GM12891 (cell line): ENCODE measurements around the gene CHRM5.

Experiments
- POLR2A ChIP-seq: IDR thresholded peaks from 2 replicates; pipeline ENCODE4 v1.6.1; 2011; ENCODE audit warnings: low read depth, low read length, control low read depth
- TAF1 ChIP-seq: IDR thresholded peaks from 2 replicates; pipeline ENCODE4 v1.6.1; 2011; ENCODE audit warnings: low read depth, low read length, control low read depth

GRCh38 chr15:34102175-34102925 lies 134.1 kb downstream of the CHRM5 start:
- TF ChIP-seq POLR2A: no peak
- TF ChIP-seq TAF1: no peak
